OCI-M1 (cell line): ENCODE data around the gene EI24.

ENCODE experiments used
- DNase-seq: peaks from one replicate; lab custom pipeline; 2025; lab: John Stamatoyannopoulos, UW

EI24 gene

GRCh38 chr11:125627236-125627910 lies 58.1 kb downstream of the EI24 start:
- DNase-seq: peak; percentile 60
